HG02840 (cell line): ENCODE data around the gene CTXN3.

Experiments
- ATAC-seq: cut with Tn5 transposase; IDR thresholded peaks from one replicate; pipeline ENCODE4 v1.9.1; 2021; ENCODE audit warnings: mild to moderate bottlenecking, moderate library complexity, moderate number of reproducible peaks; ENCODE audit not compliant: unreplicated experiment, low FRiP score

CTXN3 gene

DNA sequence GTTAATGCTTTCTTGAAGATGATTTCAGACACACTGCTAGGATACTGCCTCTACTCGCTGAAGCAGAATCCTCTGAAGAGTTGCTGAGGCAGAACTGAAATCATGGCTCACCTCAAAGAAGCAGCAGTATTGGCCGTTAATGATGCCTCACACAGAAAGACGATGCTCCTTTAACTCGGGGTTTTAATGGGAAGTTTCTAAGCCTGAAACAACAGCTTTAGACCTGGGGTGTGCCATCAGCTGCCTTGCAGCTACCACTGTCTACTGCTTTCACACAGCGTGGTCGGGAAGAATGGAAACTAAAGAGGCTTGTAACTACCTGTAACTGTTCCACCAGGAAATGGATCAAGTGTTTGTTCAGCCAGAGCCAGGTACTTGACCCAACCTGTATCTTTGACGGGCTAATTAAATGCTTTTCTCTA lies at the start of gene CTXN3:
Gene CTXN3, plus strand, starts transcription at position 65 of the 422 bp plus-strand sequence. CDS start 8,440 bp downstream, outside the sequence.
- ATAC-seq: no peak

DNA sequence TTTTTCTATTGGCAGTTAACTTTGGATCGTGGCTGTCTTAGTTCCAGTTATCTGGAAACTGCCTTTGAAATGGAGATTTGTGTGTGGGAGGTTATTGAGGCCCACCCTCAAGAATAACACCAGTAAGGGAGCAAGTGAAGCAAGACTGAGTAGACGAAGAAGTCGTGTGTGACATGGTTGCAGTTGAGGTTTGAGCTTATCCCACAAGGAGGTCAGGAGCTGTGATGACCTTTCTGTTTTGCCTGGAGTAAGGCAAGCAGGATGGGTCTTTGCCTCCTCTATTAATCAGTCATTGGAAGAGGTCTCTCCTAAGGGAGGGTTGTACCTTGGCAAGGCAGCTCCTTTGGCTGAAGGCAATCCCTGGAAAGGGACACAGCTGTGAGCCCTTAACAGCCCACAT lies 49.6 kb upstream of the CTXN3 start:
- no peak for ATAC-seq

DNA sequence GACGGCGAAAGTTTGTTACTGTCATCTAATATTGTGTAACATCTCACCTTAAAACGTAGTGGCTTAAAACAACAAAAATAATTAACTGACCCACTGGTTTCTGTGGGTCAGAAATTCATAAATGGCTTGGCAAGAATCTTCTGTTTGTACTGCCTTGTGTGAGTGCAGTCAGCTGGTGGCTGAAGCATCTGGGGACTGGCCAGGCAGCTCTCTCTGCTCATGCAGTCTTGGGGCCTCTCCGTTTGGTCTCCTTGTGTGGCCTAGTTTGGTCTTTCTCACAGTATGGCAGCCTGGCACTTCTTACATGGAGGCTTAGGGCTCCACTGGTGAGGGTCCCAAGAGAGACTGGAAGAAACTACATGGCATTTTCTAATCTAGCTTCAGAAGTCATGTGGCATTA lies 49.0 kb upstream of the CTXN3 start:
- ATAC-seq: no peak

- no peak for ATAC-seq
These were observed 47.8 kb upstream of the CTXN3 start for GRCh38 chr5:127601111-127601510.

- ATAC-seq: no peak
These were observed 47.3 kb upstream of the CTXN3 start for GRCh38 chr5:127601601-127602000.

DNA sequence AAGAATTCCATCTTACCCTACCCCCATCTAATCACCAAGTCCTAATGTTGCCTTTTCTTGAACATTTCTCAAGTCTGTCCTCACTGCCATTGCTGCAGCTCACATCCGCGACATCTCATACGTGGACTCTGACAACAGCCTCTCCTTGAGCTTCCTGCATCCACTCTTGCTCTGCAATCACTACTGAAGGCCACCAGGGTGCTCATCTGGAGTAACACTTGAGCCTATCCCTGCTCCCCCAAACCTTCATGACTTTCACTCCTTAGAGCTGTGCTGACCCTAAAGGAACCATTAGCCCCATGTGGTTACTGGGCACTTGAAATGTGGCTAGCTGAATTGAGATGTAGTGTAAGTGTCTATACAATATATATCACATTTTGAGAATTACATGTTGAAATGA lies 46.4 kb upstream of the CTXN3 start:
- ATAC-seq: no peak

GRCh38 chr5:127602896-127603844 lies 45.7 kb upstream of the CTXN3 start:
- no peak for ATAC-seq

DNA sequence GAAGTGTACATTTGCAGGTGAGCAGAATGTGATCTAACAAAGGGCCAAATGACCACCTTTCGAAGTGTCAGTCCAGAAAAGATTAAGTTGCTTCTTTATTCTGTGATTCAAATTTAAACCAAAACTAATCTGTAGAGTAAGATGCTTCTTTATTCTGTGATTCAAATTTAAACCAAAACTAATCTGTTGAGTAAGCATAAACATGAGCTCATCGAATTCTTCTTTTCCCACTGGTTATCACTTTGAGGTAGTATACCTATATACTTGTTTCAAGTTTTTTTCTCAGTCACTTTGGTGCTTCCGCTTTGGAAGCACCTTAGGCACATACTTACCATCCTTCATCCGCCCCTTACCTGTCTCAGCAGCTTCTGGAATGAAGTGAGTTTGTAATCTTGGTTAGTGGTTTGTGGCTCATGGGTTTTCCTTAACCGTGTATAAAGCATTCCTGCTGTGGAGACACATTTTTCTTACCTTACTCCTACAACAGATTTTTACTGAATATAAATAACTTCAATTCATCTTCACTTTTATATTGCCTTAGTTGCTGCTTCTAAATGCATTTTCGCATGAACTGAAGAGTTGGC lies 40.7 kb upstream of the CTXN3 start:
- ATAC-seq: no peak

GRCh38 chr5:127609011-127609410 lies 39.9 kb upstream of the CTXN3 start:
- no peak for ATAC-seq

DNA sequence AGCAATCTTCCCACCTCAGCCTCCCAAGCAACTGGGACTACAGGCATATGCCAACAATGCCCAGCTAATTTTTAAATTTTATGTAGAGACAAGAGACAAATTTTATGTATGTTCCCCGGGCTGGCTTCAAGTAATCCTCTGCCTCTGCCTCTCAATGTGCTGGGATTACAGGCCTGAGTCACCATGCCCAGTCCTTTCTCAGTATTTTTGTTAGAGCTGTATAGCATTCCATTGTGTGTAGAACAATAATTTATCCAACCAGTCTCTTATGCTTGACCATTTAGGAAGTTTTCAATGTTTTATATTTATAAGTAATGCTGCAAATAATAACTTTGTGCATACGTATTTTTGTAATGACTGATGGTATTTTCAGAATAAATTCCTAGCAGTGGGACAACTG lies 38.9 kb upstream of the CTXN3 start:
- no peak for ATAC-seq

DNA sequence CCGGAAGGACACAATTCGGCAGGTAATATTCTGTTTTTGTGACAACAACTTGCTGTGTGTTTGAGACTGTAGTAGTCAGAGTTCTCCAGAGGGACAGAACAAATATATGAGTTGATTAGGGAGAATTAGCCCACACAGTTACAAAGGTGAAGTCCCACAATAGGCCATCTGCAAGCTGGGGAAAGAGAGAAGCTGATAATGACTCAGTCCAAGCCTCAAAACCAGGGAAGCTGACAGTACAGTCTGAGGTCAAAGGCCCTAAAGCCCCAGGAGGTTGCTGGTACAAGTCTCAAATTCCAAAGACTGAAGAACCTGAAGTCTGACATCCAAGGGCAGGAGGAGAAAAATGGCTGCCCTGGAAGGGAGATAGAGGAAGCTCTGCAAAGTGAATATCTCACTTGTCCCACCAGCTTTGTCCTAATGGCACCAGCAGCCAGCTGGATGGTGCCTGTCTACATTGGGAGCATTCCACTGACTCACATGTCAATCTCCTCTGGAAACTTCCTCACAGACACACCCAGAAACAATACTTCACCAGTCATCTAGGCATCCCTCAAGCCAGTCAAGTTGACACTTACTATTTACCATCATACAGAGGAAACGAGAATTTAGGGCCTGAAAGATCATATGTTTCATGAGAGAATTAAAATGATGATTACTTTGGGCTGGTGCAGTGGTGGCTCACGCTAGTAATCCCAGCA lies 36.3 kb upstream of the CTXN3 start:
- ATAC-seq: no peak

GRCh38 chr5:127615916-127616315 lies 33.0 kb upstream of the CTXN3 start:
- ATAC-seq: no peak

- ATAC-seq: no peak
These were observed 28.9 kb upstream of the CTXN3 start for GRCh38 chr5:127619908-127620479.

- ATAC-seq: no peak
These were observed 27.1 kb upstream of the CTXN3 start for GRCh38 chr5:127621601-127622325.

DNA sequence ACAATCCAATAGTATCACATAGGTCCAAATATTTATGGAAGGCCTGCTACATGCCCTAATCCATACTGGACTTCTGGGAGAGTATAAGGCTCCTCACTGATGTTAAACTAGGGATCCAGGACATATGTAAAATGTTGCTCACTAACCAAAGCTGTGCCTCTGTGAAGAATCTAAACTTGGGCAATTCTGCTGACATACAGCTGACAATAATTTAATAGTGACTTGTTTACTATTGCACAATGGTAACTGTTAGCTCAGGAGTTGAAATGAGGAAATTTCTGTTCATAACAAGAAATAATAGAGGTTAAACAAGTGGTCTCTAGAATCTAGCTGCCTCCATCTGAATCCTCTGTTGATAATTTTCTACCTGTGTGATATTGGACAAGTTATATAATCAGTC lies 14.9 kb upstream of the CTXN3 start:
- ATAC-seq: no peak

DNA sequence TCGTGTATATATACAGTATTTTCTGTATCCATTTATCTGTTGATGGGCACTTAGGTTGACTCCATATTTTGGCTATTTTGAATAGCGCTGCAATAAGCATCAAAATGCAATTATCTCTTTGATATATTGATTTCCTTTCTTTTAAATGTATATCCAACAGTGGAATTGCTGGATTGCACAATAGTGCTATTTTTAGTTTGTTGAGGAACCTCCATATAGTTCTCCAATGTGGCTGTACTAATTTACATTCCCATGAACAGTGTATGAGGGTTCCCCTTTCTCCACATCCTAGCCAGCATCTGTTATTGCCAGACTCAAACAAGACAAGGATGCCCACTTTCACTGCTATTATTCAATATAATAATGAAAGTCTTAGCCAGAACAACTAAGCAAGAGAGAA lies 9.1 kb upstream of the CTXN3 start:
- no peak for ATAC-seq

GRCh38 chr5:127642949-127643348 lies 5.9 kb upstream of the CTXN3 start:
- ATAC-seq: no peak

DNA sequence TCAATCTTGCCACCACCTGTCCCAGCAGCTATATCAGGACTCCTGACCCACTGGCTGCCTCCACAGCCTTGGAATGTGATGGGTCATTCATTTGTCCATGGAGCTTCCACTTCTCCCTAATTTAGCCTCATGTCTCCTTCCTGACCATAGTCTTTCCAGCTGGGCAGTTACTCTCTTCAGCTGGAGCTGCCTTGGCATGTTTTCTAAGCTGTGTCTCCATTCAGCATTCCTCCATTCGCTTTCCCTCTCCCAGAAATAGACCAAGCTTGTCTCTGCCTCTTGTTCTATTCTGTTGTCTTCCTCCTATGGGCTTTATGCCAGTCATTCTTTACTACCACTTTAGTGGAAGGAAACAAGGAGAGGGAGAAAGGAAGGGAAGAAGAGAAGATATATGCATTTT lies 5.3 kb upstream of the CTXN3 start:
- no peak for ATAC-seq

DNA sequence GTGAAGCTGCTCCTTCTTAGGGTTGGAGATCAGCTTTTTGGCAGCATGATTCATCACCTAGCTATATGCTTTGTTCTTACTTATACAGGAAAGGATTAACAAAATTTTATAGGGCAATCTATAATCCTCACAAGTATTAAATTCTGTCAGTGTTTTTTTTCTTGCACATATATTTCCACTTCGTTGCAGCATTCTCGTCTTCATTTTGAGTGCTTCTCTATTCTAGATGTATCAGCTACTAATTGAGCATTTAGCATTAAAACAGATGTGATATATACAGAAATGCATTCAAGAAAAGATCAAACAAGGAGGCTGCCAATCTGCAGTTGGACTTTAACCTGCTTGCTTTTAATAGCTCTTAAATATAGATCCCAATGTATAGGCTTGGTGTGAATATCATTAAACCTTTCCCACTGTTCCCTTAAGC lies 3.6 kb upstream of the CTXN3 start:
- ATAC-seq: no peak

- ATAC-seq: no peak
These were observed 1.4 kb upstream of the CTXN3 start for GRCh38 chr5:127647361-127647958.
